Ascending aorta (tissue), 2 donors: ENCODE data around the gene ABCA7. TPM values are rescaled to one million over a fixed set of nuclear protein-coding genes. Genes with fewer than 3 reads are reported as not detected.

Experiments
- DNase-seq, 2 donors: peaks; one replicate each; pipeline ENCODE4 v3.0.0-alpha.2; 2019; ENCODE audit warnings: low spot score in 2 of 2
- H3K27ac ChIP-seq, 2 donors: fragments of 200-600 bp; sonication (generic); one replicate each; pipeline ENCODE4 v1.5.1; 2016 to 2017; ENCODE audit warnings: mild to moderate bottlenecking in 1 of 2
- H3K27me3 ChIP-seq: fragments of 200-600 bp; sonication (generic); one replicate; pipeline ENCODE4 v1.5.1; 2017
- H3K36me3 ChIP-seq, 2 donors: fragments of 200-600 bp; sonication (generic); one replicate each; pipeline ENCODE4 v1.5.1; 2016
- H3K4me1 ChIP-seq, 2 donors: fragments of 200-600 bp; sonication (generic); one replicate each; pipeline ENCODE4 v1.5.1; 2016 to 2017; ENCODE audit warnings: mild to moderate bottlenecking in 1 of 2
- H3K4me3 ChIP-seq, 2 donors: fragments of 200-600 bp; sonication (generic); one replicate each; pipeline ENCODE4 v1.5.1; 2016 to 2017; ENCODE audit warnings: mild to moderate bottlenecking in 1 of 2
- H3K9me3 ChIP-seq, 2 donors: fragments of 200-600 bp; sonication (generic); one replicate each; pipeline ENCODE4 v1.5.1; 2016
- CTCF ChIP-seq, 3 experiments: fragments of 200-600 bp in 2 of 3; fragments of 450-650 bp in 1 of 3; sonication (generic) in 2 of 3; IDR thresholded peaks; one replicate each; pipeline ENCODE4 v1.5.1; 2016 to 2019; ENCODE audit warnings: antibody characterized with exemption in 3 of 3, mild to moderate bottlenecking in 1 of 3, moderate library complexity in 1 of 3
- intact Hi-C: fragments of 100-400 bp; cut with DNase I; formaldehyde crosslinking; loops from one replicate; pipeline ENCODE4 v1.15.1; 2023
- total RNA-seq: library from RNA; depleted of rRNA; stranded (reverse); fragments of >200 nt; gene quantifications from one replicate; pipeline ENCODE4 v1.1.0, GENCODE V29; 2016

The ABCA7 gene
- total RNA-seq, 1 donor from 2014 or later: 96.6 TPM

DNA sequence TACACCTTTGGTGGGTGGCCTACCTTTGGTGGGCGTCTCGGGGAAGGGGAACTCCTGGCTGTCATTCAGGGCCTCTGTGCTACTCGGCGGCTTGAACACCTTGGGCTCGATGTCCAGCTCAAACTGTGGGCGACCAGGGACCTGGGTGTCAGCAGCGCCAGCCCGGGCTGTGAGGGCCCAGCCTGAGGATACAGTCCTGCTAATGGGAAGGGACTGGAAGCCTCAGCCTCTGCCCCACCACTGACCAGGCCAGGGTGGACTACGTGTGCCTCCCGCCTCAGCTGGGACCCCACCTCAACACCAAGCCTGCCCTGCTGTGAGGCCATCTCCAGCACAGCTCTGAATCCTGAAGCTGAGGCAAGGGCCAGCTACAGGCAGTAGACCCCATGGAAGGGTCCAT, 26.7 kb upstream of the ABCA7 start:
- H3K27ac ChIP-seq: no peak overlapping the region
- no peaks in the 10 kb centered on the region for H3K9me3 ChIP-seq
- H3K27me3 ChIP-seq: no peaks in the 10 kb centered on the region
- TF ChIP-seq CTCF (IDR thresholded peaks at IDR 0.05): no peak
- peaks cover 63 to 65% of the 10 kb centered on the region in 2 donors for H3K36me3 ChIP-seq
- peaks cover 20 to 23% of the 10 kb centered on the region in 2 donors for H3K4me1 ChIP-seq
- intact Hi-C loops: no loop called here
- no peak for DNase-seq
- no peak overlapping the region for H3K4me3 ChIP-seq

GRCh38 chr19:1014161-1015060, 25.5 kb upstream of the ABCA7 start:
- no peak overlapping the region for H3K27ac ChIP-seq
- intact Hi-C loops: no loop called here
- no peaks in the 10 kb centered on the region for H3K9me3 ChIP-seq
- TF ChIP-seq CTCF (IDR thresholded peaks at IDR 0.05): no peak
- peaks cover 27 to 35% of the 10 kb centered on the region in 2 donors for H3K4me1 ChIP-seq
- H3K4me3 ChIP-seq: no peak overlapping the region
- DNase-seq: no peak
- peaks cover 55 to 56% of the 10 kb centered on the region in 2 donors for H3K36me3 ChIP-seq
- H3K27me3 ChIP-seq: no peaks in the 10 kb centered on the region

DNA sequence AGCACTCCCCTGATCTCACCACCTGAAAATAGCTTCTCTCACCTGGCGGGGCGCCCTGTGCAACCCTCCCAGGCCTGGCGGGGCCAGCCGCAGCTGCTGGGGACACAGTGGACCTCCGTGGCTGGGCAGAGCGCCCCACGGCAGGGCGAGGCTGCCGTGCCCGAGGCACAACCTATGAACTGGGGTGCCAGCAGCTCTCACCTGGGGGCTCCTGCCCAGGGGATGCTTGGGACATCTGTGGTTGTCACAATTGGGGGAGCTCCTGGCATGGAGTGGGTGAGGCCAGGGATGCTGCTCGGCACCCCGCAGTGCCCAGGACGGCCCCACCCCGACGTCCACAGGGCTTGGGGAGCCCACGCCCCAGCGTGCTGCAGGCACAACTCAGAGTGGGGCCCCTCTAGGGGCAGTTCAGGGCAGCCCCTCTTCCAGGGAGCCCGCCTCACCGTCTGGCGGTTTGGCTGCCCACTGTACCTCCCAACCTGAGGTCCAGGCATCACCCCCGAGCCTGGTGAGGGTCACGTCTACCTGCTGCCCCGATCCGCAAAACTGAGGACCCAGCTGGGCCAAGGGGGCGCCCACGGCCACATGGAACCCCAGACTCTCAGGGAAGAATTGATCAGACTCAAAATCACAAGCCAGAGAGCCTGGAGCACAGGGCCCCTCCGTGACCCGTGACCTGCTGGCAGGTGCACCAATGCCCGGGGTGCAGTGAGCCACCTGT, 24.7 kb upstream of the ABCA7 start:
- Histone ChIP-seq H3K36me3 (peaks cover 47 to 48% of the 10 kb centered on the region in 2 donors), H3K27me3 (no peaks in the 10 kb centered on the region), H3K4me3 (no peak overlapping the region), H3K27ac (no peak overlapping the region), H3K9me3 (no peaks in the 10 kb centered on the region), H3K4me1 (peaks cover 30 to 39% of the 10 kb centered on the region in 2 donors)
- no peak for DNase-seq
- intact Hi-C loops: no loop called here
- TF ChIP-seq CTCF (IDR thresholded peaks at IDR 0.05): no peak

DNA sequence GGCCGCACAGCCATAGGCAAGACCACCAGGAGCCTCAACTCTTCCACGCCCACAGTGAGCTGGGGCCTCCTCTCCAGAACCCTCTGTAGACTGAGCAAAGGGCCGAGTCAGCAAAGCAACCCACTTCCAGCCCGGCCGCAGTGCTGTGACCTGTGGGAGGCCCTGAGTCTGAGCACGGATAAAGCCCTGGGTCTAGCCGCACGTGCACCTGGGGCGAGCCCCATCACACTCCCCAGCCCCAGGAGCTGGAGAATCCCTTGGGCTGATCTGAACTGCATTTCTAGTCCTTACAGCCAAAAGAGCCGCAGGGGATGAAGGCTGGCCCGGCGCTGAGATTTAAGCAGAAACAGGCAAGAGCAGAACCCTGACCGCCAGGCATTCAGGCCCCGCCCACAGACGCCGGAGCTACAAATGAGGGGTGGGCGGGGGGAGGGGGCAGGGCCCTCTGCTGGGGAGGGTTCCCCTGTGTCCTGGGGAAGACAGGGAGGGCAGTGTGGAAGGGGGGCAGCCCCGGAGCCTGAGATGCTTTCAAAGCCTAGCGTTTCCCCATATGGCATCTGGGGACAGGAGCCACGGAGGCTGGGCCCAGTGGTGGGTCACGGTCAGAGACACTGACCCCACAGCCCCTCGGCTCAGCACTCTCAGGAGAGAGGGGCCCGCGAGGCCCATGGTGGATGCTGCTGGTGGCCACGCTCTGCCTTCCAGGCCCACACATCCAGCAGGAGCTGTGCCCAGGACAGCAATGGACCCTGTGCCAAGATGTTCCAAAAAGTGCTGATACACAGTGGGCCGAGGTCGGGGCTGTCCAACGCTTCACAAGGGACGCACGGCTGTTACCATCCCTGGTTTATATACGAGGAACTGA, 23.9 kb upstream of the ABCA7 start:
- H3K27me3 ChIP-seq: no peaks in the 10 kb centered on the region
- no peak for DNase-seq
- TF ChIP-seq CTCF (IDR thresholded peaks at IDR 0.05): no peak
- intact Hi-C loops: no loop called here
- no peaks in the 10 kb centered on the region for H3K9me3 ChIP-seq
- peaks cover 39 to 40% of the 10 kb centered on the region in 2 donors for H3K36me3 ChIP-seq
- H3K27ac ChIP-seq: no peak overlapping the region
- peak overlapping the region in 1 of 2 donors; percentile 10 for H3K4me3 ChIP-seq
- peaks cover 30 to 39% of the 10 kb centered on the region in 2 donors for H3K4me1 ChIP-seq

DNA sequence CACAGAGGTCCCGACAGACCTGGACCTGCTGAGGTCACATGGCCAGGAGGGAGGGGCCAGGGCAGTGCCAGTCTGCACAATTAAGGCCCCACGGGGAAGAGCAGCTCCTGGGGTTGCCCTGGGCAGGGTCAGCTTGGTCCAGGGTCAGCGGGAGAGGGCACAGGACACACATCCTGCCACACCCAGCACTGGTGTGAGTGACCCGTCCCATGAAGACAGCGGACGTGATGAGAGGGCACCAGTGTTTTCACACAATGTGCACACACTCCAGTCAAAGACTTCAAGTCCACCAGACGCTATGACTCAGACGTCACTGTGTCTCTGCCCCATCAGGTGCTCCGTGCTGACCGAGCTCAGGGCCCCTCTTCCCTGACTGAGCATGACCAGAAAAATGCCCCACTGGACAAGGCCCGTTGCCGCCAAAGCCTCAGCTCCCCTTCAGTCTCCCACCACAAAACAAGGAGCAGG, 23.2 kb upstream of the ABCA7 start:
- peak overlapping the region in 1 of 2 donors; percentile 10 for H3K4me3 ChIP-seq
- no peaks in the 10 kb centered on the region for H3K27me3 ChIP-seq
- H3K4me1 ChIP-seq: peaks cover 30 to 39% of the 10 kb centered on the region in 2 donors
- TF ChIP-seq CTCF (IDR thresholded peaks at IDR 0.05): no peak
- intact Hi-C loops: no loop called here
- peaks cover 32 to 33% of the 10 kb centered on the region in 2 donors for H3K36me3 ChIP-seq
- no peaks in the 10 kb centered on the region for H3K9me3 ChIP-seq
- H3K27ac ChIP-seq: no peak overlapping the region
- DNase-seq: no peak
